NCI-H1105 (cell line): ENCODE measurements around the gene SLC5A10.

Experiments
- DNase-seq: peaks from one replicate; lab custom pipeline; 2025; lab: John Stamatoyannopoulos, UW

Gene SLC5A10

DNA sequence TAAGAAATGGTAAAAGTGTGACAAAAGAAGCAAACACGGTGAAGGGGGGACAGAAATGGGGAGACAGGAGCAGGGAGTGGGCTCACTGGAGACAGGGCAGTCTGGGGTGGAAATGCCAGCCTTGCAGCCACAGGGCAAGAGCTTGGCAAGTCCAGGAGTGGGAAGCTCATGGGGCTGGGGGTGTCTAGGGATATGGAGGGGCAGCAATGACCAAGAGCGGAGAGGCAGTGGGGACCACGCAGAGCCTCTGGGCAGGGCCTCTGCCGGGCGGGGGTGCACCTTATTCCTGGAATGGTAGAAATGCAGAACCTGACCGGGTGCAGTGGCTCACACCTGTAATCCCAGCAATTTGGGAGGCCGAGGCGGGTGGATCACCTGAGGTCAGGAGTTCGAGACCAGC lies 12.6 kb downstream of the SLC5A10 start:
- DNase-seq = no peak

DNA sequence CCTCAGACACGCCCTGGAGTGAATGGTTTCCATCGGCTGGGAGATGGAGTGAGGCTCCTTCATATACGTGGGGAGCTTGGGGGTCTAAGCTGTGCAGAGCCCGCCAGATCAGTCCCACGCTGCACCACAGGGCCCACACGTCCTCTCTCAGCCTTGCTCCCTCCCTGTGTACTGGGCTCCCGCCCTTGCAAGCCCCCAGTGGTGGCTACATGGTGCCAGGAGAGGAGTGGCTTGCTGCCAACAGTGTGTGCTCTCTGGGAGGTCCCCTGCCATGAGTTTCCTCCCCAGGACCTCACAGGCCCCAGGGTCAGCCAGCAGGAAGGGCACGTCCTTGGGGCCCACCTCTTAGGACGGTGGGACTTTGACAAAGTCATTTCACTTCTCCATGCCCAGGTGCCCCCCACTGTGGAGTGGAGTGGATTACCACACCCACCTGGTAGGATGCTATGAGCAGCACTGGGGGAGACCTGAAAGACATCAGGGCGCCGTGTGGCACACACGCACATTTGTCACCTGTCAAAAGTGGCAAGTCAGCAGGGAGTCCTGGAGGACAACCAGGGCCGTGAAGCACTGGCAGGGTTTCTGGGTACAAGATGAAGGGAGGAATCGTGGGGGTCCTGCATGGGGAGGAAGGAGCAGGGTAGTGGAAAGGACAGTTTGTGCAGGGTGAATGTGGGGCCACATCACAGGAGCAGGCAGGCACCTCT lies 13.7 kb downstream of the SLC5A10 start:
- DNase-seq = no peak

DNA sequence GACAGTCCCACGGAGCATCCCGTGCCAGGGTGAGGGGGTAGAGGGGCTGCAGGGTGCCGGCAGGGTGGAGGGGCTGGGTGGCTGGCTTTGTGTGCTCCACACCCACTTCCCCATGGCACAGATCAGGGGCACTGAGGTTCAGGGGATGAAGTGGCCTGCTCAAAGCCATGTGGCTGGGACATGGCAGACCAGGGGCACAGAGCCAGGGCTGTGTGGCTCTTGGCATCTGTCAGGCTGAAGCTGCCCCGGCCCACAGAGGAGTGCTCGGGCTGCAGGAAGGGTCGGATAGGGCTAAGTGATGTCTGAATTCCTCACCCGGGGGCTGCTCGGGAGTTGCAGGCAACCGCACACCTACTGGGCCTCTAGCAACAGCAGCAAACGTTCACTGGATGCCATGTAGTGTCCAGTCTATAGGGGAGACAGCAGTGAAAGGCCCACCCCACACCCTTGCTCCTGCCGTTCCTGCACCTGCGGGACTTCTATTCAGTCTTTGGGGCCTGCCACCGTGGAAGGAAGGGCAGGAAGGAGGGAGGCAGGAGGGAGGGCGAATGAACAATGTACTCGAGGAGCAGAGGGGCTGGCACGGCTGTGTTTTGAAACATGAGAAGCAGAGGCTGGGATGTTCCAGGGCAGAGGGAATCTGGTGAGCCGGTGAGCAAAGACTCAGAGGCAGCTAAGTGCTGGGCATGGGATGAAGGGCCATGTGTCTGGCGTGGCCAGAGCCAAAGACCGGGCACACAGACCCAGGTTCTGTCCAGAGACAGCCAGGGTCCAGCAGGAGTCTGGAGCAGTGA lies 15.1 kb downstream of the SLC5A10 start:
- DNase-seq = peak; percentile 18

DNA sequence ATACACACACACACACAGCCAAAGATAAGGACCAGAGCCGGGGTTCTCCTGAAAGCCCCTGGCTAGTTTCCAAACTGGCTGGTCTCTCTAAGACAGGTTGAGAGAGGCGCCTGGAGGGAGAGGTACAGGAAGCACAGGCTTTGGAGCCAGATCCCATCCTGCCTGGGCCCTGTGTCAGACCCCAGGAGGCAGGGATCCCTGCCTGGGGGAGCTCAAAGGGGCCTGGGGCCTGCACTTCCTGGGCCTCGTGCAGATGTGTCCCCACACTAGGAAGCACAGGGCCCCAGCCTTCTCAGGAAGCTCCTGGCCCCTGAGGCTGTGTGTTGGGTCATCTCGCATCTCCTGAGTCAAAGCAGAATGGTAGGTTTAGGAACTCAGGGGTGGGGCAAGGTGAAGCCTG lies 16.0 kb downstream of the SLC5A10 start:
- peak; percentile 9 for DNase-seq

DNA sequence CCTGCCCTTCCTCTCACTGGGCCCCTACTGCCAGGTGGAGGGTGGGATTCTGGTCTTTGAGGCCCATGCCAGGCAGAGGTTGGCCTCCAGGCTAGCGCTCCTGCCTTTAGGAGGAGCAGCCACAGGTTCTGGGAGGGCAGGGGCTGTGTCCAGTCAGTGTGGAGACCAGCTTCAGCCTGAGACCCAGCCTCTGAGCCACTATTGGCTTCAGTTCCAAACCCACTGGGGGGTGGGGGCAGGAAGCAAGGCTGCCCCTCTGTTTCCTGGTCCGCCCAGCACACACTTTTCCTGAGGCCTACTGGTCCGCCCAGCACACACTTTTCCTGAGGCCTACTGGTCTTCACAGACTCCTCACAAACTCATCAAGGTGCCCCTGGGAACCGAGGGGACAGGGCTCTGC lies 16.4 kb downstream of the SLC5A10 start:
- no peak for DNase-seq

DNA sequence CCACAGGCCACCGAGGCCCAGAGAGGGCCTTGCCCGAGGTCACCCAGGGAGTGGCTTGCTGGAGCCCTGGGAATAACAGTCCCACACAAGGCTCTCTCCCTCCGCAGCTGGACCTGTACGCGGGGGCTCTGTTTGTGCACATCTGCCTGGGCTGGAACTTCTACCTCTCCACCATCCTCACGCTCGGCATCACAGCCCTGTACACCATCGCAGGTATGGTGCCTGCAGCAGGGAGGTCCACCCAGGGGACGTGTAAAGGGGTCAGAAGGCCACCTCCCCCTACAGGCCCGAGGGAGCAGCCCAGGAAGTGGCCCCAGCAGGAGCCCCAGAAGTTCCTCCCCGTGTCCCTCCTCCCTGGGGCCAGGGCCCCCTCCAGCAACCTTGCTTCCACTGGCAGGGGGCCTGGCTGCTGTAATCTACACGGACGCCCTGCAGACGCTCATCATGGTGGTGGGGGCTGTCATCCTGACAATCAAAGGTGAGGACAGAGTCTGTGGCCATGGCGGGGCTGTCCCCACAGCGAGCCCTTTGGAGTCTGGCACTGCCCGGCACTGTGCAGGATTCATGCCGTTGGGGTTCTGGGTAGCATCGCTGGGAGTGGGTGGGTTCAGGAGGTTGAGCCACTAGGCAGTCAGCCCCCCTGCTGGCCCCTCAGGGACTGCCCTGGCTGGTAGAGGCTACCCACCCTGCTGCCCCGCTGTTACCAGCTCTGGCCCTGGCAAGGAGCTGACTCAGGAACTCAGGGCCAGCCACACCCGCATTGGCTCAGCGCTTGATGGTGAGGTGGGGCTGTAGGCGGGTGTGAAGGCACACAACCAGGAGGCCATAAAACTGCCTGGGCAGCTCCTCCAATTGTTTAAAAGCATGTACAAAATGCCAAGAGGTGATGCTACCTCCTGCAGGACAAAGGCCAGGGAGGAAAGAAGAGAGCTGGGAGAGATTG lies 17.3 kb downstream of the SLC5A10 start:
- DNase-seq = no peak

DNA sequence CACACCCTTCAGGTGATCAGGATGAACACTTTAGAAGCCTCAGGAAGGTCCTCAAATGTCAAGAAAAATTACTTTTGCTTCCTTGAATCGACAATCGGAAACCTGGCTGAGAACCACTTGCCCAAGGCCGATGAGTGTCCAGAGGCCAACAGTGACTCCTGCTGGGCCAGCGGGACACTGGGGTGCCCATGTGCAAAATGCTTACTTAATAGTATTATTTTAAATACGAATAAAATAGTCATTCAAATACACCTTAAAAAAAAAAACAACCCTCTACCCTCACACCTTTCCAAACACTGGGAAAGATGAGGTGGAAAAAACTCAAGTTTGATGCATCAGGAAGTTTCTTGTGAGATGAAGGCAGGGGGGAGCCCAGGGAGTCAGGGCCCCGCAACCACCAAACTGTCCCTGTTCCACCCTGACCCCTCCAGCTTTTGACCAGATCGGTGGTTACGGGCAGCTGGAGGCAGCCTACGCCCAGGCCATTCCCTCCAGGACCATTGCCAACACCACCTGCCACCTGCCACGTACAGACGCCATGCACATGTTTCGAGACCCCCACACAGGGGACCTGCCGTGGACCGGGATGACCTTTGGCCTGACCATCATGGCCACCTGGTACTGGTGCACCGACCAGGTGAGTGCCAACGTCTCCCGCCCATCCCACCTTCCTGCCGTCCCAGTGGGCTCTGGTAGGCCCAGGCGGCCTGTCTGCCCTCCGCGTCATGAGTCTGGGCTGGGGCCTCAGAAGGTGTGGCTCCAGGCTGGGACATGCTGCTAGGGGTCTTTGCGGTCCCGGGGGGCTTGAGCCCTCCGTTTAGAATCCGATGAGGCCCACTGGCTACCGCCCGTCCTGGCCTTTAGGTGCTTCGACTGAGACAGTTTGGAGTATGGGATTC lies 18.9 kb downstream of the SLC5A10 start:
- DNase-seq = no peak

DNA sequence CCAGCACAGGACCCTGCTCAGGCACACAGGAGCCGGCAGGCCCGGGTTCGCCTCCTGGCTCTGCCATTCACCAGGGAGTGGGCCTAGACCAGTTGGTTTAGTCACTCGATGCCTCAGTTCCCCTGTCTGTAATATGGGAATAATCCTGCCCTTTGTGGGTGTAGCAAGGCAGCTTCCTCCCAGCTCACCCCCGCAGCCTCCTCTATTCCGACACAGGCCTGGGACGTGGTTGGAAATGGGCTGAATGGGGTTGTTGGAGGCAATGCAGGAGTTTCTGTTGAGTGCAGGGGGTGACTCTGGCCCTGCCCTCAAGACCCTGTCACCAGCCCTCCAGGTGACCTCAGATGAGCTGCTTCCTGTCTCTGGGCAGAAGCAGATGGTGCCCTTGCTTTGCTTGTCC lies 19.8 kb downstream of the SLC5A10 start:
- no peak for DNase-seq

DNA sequence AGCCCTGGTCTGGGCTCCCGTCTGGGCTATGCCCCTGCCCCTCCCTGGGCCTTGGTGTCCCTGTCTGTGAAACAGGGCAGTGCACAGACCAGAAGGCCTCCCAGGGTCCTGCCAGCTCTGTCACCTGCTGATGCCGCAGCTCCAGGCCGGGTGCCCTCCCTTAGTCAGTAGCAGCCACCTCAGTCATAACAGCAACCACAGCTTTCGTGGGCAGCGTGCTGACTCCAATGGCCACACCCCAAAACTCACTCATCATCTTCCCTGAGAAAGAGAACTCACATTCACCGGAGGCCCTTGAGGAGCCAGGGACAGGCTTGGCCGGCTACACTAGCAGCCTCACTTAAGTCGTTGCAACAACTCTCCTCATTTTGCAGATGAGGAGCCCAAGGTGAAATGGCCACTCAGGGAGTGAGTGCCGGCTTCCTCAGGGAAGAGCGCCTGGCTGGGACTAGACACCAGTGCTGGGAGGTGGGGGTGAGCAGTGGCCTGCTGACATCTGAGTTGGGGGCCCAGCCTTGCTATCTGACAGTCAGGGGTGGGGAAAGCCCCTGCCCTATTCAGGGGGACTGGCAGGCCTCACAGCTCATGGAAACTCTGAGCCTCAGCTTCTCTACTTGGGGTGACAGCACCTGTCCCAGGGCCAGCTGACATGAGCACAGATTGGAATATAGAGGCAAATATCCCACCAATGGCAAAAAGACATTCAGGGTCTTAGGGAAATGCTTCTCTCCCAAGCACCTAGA lies 22.6 kb downstream of the SLC5A10 start:
- DNase-seq = no peak

DNA sequence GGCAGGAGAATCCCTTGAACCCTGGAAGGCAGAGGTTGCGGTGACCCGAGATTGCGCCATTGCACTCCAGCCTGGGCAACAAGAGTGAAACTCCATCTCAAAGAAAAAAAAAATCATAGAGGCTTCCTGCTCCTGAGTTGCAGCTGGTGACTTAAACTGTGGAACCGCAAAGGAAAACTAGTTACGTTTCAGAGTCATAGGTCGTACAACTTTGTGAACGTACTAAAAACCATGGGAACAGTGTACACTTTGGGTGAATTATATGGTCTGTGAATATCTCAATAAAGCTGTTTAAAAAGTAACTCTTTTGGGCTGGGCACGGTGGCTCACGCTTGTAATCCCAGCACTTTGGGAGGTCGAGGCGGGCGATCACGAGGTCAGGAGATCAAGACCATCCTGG lies 23.6 kb downstream of the SLC5A10 start:
- no peak for DNase-seq

DNA sequence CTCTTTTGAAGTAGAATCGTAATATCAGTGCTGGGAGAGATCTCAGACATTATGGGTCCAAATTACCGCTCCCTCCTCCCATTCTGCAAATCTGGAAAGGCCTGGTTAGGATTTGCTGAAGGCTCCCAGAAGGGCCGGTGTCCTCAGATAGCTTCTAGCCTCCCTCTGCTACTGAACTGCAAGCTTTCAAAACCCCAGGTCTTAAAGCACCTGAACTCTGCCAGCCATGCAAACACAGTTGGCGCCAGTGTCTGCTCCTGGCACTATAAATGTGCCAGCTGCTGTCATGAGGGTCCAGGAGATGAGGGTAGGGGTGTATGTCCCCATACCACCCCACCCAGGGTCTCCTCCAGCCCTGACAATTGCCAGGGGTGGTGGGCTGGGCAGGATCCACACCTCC lies 24.2 kb downstream of the SLC5A10 start:
- no peak for DNase-seq

DNA sequence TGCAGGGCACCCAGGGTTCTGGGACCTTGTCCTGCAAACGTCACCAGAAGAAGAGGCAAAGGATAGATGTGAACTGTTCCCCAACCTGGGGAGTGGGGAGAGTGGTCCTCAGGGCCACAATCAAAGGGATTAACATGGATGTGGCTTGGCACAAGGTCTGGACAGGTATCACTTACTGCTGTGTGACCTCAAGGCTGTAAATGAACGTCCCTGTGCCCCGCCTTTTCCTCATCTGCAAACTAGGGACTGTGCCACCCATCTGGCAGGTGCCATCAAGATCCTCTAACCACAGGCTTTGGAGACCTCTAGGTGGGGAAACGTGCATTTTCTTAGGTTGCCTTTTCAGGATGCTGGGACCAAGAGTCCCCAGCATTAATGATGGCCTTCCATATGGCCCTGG lies 25.1 kb downstream of the SLC5A10 start:
- DNase-seq = no peak

DNA sequence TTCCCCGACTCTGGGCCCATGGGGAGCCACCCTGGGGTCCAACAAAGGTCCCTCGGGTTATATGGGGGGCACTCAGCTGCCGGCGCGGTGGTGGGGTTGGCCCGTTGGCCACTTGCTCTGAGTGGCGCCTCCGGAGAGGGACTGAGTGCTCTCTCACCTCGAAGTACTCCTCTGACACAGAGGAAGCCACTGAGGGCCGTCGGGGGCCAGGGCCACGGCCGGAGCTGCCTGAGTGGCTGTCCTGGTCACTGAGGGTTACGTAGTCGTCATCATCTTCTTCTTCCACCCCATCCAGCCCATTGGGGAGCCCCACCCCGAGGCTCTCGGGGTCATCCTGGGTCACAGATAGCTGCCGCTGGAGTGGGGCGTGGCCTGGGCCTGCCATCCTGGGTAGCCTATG lies 25.7 kb downstream of the SLC5A10 start:
- DNase-seq = no peak

DNA sequence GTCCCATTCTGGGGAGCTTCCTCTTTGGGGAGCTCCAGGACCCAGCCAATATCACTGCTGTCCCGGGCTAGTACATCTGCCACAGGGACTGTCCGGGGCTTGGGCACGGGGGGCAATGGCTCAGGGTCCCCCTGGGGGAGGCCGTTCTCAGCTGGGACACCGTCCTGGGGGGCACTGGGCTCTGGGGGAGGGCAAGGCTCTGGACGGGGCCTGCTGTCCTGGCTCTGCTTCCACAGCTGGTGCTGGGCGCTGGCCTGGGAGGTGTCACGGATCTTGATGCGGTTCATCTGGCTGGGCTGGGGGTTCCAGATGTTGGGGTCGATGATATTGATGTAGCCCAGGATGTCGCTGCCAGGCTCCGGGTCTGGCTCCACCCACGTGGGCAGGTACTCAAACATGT lies 26.1 kb downstream of the SLC5A10 start:
- no peak for DNase-seq

DNA sequence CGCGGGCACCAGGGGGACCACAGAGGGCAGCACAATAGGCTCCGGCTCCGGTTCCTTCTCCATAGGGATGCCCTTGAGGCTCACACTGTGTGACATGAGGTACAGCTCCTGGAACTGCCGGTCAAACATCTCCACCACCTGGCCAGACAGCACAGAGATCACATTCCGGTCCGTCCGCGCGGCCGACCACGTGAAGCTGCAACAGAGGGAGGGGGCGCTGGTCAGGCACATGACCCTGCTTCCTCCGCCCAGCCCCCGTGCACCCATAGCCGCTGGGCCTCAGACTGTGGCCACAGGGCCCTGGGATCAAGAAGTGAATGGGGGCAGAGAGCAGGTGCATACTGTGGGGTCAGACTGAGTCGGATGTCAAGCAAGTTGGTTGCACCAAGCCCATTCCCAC lies 26.7 kb downstream of the SLC5A10 start:
- DNase-seq = no peak

DNA sequence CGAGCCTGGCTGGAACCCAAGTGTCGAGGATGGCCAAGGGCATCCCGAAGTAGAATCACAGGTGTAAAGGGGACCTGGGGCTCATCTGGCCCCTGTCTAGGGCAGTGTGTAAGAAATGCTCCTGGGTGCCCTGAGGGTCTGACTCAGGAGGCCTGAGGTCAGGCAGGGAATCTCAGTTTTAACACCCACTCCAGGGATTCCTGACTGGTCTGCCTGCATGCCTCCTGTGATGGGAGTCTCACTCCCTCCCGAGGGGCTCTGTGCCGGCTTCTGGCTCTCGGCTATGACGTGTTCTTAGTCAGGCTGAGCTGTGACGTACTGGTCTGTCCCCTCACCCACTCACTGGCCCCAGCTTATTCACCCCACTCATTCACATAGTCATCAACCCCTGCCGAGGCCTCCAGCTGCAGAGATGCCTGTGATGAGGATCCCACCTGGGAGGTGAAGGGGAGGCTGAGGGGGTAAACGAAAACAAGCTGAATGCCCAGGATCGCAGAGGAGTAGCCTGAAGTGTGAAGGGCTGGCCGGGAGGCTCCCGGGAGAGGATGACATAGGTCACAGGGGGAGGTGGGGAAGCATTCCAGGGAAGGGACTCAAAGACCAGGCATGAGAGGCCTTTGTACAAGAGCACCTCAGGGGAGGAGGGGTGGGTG lies 28.8 kb downstream of the SLC5A10 start:
- DNase-seq = no peak

DNA sequence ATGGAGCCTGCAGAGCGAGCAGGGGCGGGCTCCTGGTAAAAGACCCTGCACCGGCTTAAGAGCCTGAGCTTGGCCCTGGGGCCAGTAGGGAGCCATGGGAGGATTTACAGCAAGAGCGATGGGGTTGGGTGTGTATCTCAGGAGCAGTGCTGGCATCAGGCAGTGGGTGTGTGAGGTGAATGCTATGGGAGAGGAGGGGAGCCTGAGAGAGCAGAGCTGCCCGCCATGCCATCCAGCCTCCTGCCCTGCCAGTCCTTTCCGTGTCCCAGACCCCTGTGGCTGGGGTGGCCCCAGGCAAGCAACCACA lies 29.3 kb downstream of the SLC5A10 start:
- no peak for DNase-seq

DNA sequence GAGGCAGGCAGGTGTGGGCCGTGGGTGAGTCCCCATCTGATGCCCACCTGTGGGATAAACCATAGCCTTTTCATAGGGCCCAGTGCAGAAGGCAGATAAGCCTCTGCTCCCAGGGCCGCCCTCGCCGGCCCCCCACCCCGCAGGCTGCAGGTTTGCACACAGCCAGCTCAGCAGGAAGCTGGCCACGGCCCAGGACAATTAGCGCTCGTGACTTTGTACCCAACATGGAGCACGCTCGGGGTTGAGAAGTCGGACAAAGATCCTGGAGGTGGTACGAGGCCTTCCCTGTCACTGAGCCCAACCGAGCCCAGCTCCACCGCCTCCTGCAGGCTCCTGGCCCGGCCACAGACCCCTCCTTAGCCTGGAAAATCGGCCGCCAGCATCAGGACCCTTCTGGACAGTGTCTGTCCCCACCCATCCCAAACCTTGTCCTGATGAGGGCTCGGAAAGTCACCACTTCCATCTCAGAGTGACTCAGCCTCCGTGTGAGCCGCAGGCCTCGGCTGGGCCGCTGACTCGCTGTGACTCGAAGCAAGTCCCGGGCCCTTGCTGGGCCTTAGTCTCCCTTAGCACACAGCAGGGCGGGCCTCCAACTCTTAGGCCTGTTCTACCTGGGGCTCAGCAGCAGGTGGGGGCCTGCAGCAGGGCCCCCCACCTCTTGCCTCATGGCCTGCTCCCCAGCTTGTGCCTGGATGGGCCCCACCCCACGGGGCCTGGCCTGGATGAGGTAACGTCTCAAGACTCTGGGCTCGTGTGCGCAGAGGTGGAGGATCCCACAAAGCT lies 29.9 kb downstream of the SLC5A10 start:
- no peak for DNase-seq

DNA sequence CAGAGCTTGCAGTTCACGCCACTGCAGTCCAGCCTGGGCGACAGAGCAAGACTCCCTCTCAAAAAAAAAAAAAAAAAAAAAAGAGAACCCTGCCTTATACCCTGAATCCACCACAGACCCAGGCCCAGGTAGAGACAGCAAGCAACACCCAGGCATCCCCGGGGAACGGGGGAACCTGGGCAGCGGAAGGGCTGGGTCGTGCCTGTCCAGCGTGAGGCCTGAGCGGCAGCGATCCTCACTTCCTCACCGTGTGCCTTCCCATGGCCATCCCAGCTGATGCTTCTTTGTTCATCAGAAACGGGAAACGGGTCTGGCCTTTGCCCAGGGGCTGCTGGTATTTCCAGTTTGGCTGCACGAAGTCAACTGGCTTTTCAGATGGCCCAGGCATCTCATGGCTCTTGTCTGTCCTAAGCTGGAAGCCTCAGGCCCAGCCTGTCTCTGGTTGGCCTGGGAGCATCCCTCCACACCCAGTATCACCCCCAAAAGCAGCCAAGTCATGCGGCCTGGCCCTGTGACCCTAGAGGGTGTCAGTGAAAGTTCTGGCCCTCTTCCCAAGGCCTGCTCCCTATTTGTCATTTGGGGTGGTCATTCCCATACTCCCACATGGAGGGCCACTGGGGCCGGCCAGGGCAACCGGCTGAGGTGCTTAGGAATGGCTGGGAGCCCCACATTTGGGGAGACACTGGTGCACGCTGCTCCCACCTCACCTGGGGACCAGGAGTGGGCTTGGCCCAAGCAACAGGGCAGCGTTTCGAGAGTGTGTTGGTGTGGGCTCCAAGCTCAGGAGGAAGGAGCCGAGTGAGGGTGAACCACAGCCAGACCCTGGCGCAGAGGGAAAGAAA lies 32.5 kb downstream of the SLC5A10 start:
- no peak for DNase-seq
